Measurements from ENCODE around the gene PIGK.
"Not testable (repeated sequence)": the region's sequence is repeated elsewhere in the genome, so short reads cannot be mapped to it uniquely, and the experiment has no call there.

PIGK gene

GRCh38 chr1:77220687-77221463, 1.6 kb upstream of the PIGK start:
- Histone ChIP-seq H3K4me3 (ENCODE audit: low read length) (no peak overlapping the region), H3K4me1 (ENCODE audit: low read length) (peaks cover 6% of the 10 kb centered on the region), H3K9me3 (ENCODE audit: insufficient read depth, low read length) (no peaks in the 10 kb centered on the region), H3K79me2 (ENCODE audit: low read length) (no peaks in the 10 kb centered on the region; the same call in 1 of the 2 replicates), H3K4me2 (ENCODE audit: low read length) (no peak overlapping the region), H3K27me3 (ENCODE audit: low read depth, low read length) (no peaks in the 10 kb centered on the region), H4K20me1 (ENCODE audit: insufficient read depth, low read length) (no peaks in the 10 kb centered on the region), H3K36me3 (replicated peaks; ENCODE audit: low read depth, low read length) (no peaks in the 10 kb centered on the region), H2AFZ (ENCODE audit: low read depth, low read length) (no peak overlapping the region), H3K27ac (ENCODE audit: low read length) (no peak overlapping the region), H3K9ac (ENCODE audit: low read length) (no peak overlapping the region)
- TF ChIP-seq CTCF (IDR thresholded peaks at IDR 0.05; ENCODE audit: low read depth, low read length) = no peak
- no peak for TF ChIP-seq EZH2phosphoT487 (IDR thresholded peaks at IDR 0.05; ENCODE audit: low read depth)

DNA sequence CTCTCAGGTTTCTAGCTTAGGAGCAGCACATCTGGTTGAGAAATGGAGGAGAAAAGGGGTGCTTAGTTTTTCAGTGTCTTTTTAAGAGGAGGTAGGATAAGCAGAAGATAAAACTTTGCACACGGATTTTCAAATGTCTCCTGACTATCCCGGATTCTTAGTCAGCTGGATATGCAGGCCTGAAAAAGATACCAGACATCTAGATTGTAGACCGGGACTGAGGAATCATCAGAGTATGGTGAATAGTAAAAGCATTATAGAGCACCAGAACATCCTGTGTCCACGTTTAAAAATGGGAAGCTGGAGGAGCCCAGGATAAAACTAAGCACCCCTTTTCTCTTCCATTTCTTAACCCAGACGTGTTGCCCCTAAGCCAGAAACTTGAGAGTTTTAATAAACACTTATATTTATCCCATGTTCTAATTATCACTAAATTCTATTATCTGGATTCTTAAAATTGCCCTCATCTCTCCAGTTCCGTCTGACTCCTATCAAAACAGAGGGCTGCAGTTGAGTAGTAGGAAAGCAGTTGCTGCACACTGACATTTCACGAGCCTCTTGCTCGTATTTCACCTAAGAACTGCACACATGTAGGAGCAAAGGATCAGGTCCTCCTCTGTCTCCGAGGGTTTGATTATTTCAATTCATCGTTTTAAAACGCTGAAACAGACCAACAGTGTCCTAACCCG, 609 bp downstream of the PIGK start:
- Histone ChIP-seq H3K4me2 (ENCODE audit: low read length) (peak overlapping the region; percentile 76), H3K27ac (ENCODE audit: low read length) (peak overlapping the region; percentile 19; the same call in 1 of the 2 replicates), H3K79me2 (ENCODE audit: low read length) (no peaks in the 10 kb centered on the region; the same call in 1 of the 2 replicates), H3K9me3 (ENCODE audit: insufficient read depth, low read length) (no peaks in the 10 kb centered on the region), H2AFZ (ENCODE audit: low read depth, low read length) (peak overlapping the region; percentile 100), H4K20me1 (ENCODE audit: insufficient read depth, low read length) (no peaks in the 10 kb centered on the region), H3K36me3 (replicated peaks; ENCODE audit: low read depth, low read length) (no peaks in the 10 kb centered on the region), H3K4me3 (ENCODE audit: low read length) (peak overlapping the region; percentile 85), H3K4me1 (ENCODE audit: low read length) (peaks cover 6% of the 10 kb centered on the region), H3K9ac (ENCODE audit: low read length) (peak overlapping the region; percentile 84), H3K27me3 (ENCODE audit: low read depth, low read length) (no peaks in the 10 kb centered on the region)
- TF ChIP-seq CTCF (IDR thresholded peaks at IDR 0.05; ENCODE audit: low read depth, low read length) = no peak
- TF ChIP-seq EZH2phosphoT487 (IDR thresholded peaks at IDR 0.05; ENCODE audit: low read depth) = no peak

DNA sequence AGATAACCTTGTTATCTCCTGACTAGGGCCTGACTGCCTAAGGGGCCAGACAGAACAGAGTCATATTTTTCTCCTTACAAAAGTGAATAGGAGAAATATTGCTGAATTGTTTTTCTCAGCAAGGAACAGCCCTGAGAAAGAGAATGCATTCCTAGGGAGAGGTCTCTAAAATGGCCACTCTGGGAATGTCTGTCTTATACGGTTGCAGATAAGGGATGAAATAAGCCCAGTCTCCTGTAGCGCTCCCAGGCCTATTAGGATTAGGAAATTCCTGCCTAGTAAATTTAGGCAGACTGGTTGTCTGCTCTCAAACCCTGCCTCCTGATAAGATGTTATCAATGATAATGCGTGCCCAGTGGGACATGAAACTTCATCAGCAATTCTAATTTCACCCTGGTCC, 15.2 kb downstream of the PIGK start:
- not testable (repeated sequence) for H4K20me1 ChIP-seq (ENCODE audit: insufficient read depth, low read length); H3K79me2 ChIP-seq (ENCODE audit: low read length); H3K27ac ChIP-seq (ENCODE audit: low read length); H3K36me3 ChIP-seq (replicated peaks; ENCODE audit: low read depth, low read length); H3K4me2 ChIP-seq (ENCODE audit: low read length); H2AFZ ChIP-seq (ENCODE audit: low read depth, low read length); H3K4me1 ChIP-seq (ENCODE audit: low read length); H3K9me3 ChIP-seq (ENCODE audit: insufficient read depth, low read length); H3K9ac ChIP-seq (ENCODE audit: low read length); H3K4me3 ChIP-seq (ENCODE audit: low read length); H3K27me3 ChIP-seq (ENCODE audit: low read depth, low read length)

GRCh38 chr1:77202751-77203150, 16.5 kb downstream of the PIGK start:
- H3K36me3 ChIP-seq (replicated peaks; ENCODE audit: low read depth, low read length) = no peaks in the 10 kb centered on the region

More at GRCh38 chr1:77202751-77203150, 16.5 kb downstream of the PIGK start:
- no peak for TF ChIP-seq CTCF (IDR thresholded peaks at IDR 0.05; ENCODE audit: low read depth, low read length)
- TF ChIP-seq EZH2phosphoT487 (IDR thresholded peaks at IDR 0.05; ENCODE audit: low read depth) = no peak
- Histone ChIP-seq H3K4me2 (ENCODE audit: low read length) (no peak overlapping the region), H2AFZ (ENCODE audit: low read depth, low read length) (no peak overlapping the region), H3K79me2 (ENCODE audit: low read length) (no peaks in the 10 kb centered on the region), H3K27ac (ENCODE audit: low read length) (no peak overlapping the region), H3K4me1 (ENCODE audit: low read length) (no peaks in the 10 kb centered on the region), H3K27me3 (ENCODE audit: low read depth, low read length) (no peaks in the 10 kb centered on the region), H3K4me3 (ENCODE audit: low read length) (no peak overlapping the region), H3K9me3 (ENCODE audit: insufficient read depth, low read length) (no peaks in the 10 kb centered on the region), H3K9ac (ENCODE audit: low read length) (no peak overlapping the region), H4K20me1 (ENCODE audit: insufficient read depth, low read length) (no peaks in the 10 kb centered on the region)
